Stimulated activated naive CD8-positive, alpha-beta T cell treated with anti-CD3 and anti-CD28 coated beads, Interleukin-15, Interleukin-2, amounts not matched to agents 100 ng/mL and 50 ng/mL, for 24 hours (primary cell): Measurements from ENCODE around the gene FNDC1.
"Not testable (repeated sequence)": the region's sequence is repeated elsewhere in the genome, so short reads cannot be mapped to it uniquely, and the experiment has no call there.

Experiments
- H3K27ac Mint-ChIP-seq: one replicate; pipeline ENCODE4 v1.8.0; 2021; ENCODE audit warnings: mild to moderate bottlenecking, mixed read lengths
- H3K27me3 Mint-ChIP-seq: one replicate; pipeline ENCODE4 v1.8.0; 2021; ENCODE audit warnings: mixed read lengths
- H3K36me3 Mint-ChIP-seq: one replicate; pipeline ENCODE4 v1.8.0; 2021; ENCODE audit warnings: low read depth, mixed read lengths
- H3K4me1 Mint-ChIP-seq: one replicate; pipeline ENCODE4 v1.8.0; 2021; ENCODE audit warnings: low read depth, mixed read lengths
- H3K4me3 Mint-ChIP-seq: one replicate; pipeline ENCODE4 v1.8.0; 2021; ENCODE audit warnings: mild to moderate bottlenecking, mixed read lengths
- H3K9me3 Mint-ChIP-seq: one replicate; pipeline ENCODE4 v1.8.0; 2021; ENCODE audit warnings: mixed read lengths

Gene FNDC1

GRCh38 chr6:159282421-159282820, 113.2 kb downstream of the FNDC1 start:
- Mint-ChIP-seq H3K27me3 (peaks cover 17% of the 10 kb centered on the region), H3K27ac (no peak overlapping the region), H3K4me3 (no peak overlapping the region), H3K4me1 (no peaks in the 10 kb centered on the region), H3K36me3 (no peaks in the 10 kb centered on the region), H3K9me3 (no peaks in the 10 kb centered on the region)

DNA sequence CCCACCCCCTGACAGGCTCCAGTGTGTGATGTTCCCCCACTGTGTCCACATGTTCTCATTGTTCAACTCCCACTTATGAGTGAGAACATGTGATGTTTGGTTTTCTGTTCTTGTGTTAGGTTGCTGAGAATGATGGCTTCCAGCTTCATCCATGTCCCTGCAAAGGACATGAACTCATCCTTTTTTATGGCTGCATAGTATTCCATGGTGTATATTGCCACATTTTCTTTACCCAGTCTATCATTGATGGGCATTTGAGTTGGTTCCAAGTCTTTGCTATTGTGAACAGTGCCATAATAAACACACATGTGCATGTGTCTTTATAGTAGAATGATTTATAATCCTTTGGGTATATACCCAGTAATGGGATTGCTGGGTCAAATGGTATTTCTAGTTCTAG, 115.5 kb downstream of the FNDC1 start:
- peaks cover 25% of the 10 kb centered on the region for H3K27me3 Mint-ChIP-seq
- not testable (repeated sequence) for H3K9me3 Mint-ChIP-seq, H3K36me3 Mint-ChIP-seq, H3K4me3 Mint-ChIP-seq, H3K4me1 Mint-ChIP-seq, H3K27ac Mint-ChIP-seq

GRCh38 chr6:159298840-159299239, 129.6 kb downstream of the FNDC1 start:
- H3K4me3 Mint-ChIP-seq, result no peak overlapping the region
- H3K27ac Mint-ChIP-seq, result no peak overlapping the region
- H3K9me3 Mint-ChIP-seq, result no peaks in the 10 kb centered on the region
- H3K4me1 Mint-ChIP-seq, result no peaks in the 10 kb centered on the region
- peaks cover 32% of the 10 kb centered on the region for H3K27me3 Mint-ChIP-seq
- H3K36me3 Mint-ChIP-seq, result no peaks in the 10 kb centered on the region

- Mint-ChIP-seq H3K27ac (no peak overlapping the region), H3K9me3 (no peaks in the 10 kb centered on the region), H3K36me3 (no peaks in the 10 kb centered on the region), H3K27me3 (peaks cover 32% of the 10 kb centered on the region), H3K4me3 (no peak overlapping the region), H3K4me1 (no peaks in the 10 kb centered on the region)
These were observed 130.4 kb downstream of the FNDC1 start for GRCh38 chr6:159299566-159299965.

DNA sequence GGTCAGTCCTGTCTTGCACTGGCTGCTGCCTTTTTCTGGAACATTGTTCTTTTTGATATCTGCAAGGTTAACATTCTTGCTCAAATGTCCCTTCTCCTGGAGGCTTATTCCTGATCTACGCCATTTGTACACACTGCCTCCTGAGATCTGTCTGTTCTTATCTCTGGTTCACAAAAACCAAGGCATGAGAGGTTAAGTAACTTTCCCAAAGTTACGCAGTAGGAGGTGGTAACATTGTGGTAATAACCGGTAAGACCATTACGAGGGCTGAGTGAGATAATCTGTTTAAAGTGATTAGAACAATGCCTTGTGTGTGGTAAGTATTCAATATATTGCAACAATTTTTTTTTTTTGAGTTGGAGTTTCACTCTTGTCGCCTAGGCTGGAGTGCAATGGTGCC, 132.1 kb downstream of the FNDC1 start:
- Mint-ChIP-seq H3K27me3 (peaks cover 15% of the 10 kb centered on the region), H3K9me3 (no peaks in the 10 kb centered on the region), H3K4me1 (no peaks in the 10 kb centered on the region), H3K36me3 (no peaks in the 10 kb centered on the region), H3K27ac (no peak overlapping the region), H3K4me3 (no peak overlapping the region)

- no peaks in the 10 kb centered on the region for H3K4me1 Mint-ChIP-seq
- H3K9me3 Mint-ChIP-seq, result no peaks in the 10 kb centered on the region
- no peak overlapping the region for H3K27ac Mint-ChIP-seq
- no peaks in the 10 kb centered on the region for H3K36me3 Mint-ChIP-seq
- H3K27me3 Mint-ChIP-seq, result peaks cover 15% of the 10 kb centered on the region
- no peak overlapping the region for H3K4me3 Mint-ChIP-seq
These were observed 132.8 kb downstream of the FNDC1 start for GRCh38 chr6:159301810-159302593.

- H3K36me3 Mint-ChIP-seq, result no peaks in the 10 kb centered on the region
- no peak overlapping the region for H3K4me3 Mint-ChIP-seq
- peaks cover 14% of the 10 kb centered on the region for H3K27me3 Mint-ChIP-seq
- no peak overlapping the region for H3K27ac Mint-ChIP-seq
- no peaks in the 10 kb centered on the region for H3K4me1 Mint-ChIP-seq
- no peaks in the 10 kb centered on the region for H3K9me3 Mint-ChIP-seq
These were observed 133.4 kb downstream of the FNDC1 start for GRCh38 chr6:159302594-159302992.

- Mint-ChIP-seq H3K4me3 (no peak overlapping the region), H3K4me1 (no peaks in the 10 kb centered on the region), H3K27ac (no peak overlapping the region), H3K27me3 (peaks cover 14% of the 10 kb centered on the region), H3K36me3 (no peaks in the 10 kb centered on the region), H3K9me3 (no peaks in the 10 kb centered on the region)
These were observed 134.0 kb downstream of the FNDC1 start for GRCh38 chr6:159303159-159303558.

DNA sequence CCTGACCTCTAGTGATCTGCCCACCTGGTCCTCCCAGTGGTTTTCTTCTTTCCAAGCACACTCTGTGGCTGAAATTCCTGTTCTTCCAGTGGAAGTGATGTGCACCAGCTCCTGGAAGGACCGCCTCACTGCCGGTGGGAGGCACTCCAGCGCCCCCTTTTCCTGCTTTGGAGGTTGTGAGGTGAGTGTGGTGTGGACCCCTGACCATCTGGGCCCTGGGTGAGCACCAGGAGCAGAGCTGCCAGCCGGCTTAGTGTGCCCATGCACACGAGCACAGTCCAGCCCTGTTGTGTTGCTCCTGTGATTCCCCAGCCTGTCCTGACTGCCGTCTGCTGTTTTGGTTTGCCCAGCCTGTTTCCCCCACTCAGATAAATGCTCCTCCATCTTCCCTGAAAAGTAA, 134.6 kb downstream of the FNDC1 start:
- Mint-ChIP-seq H3K27me3 (peaks cover 12% of the 10 kb centered on the region), H3K9me3 (no peaks in the 10 kb centered on the region), H3K4me1 (no peaks in the 10 kb centered on the region), H3K27ac (no peak overlapping the region), H3K36me3 (no peaks in the 10 kb centered on the region), H3K4me3 (no peak overlapping the region)

GRCh38 chr6:159304641-159305040, 135.4 kb downstream of the FNDC1 start:
- Mint-ChIP-seq H3K4me3 (no peak overlapping the region), H3K36me3 (no peaks in the 10 kb centered on the region), H3K27me3 (peaks cover 11% of the 10 kb centered on the region), H3K27ac (no peak overlapping the region), H3K9me3 (no peaks in the 10 kb centered on the region), H3K4me1 (no peaks in the 10 kb centered on the region)

DNA sequence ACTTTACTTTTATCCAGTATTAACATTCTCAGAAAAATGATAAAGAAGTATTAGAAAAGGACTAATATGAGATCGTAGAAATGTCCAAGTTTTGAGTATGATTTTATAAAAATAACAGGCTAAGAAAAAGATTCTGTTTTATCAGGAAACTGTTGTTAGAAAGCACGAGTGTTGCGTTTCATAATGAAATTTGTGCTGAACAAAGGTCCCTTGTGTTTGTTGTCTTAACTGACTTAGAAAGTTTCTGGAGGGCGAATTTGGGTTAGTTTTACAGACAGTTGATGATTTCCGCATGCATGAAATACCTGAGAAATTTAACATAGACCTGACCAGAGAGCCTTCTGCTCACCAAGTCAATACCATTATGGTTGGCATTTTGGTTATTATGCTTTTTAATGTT, 136.0 kb downstream of the FNDC1 start:
- no peak overlapping the region for H3K27ac Mint-ChIP-seq
- no peaks in the 10 kb centered on the region for H3K9me3 Mint-ChIP-seq
- H3K4me1 Mint-ChIP-seq, result no peaks in the 10 kb centered on the region
- H3K27me3 Mint-ChIP-seq, result peaks cover 11% of the 10 kb centered on the region
- H3K4me3 Mint-ChIP-seq, result no peak overlapping the region
- H3K36me3 Mint-ChIP-seq, result no peaks in the 10 kb centered on the region

- no peak overlapping the region for H3K4me3 Mint-ChIP-seq
- H3K4me1 Mint-ChIP-seq, result no peaks in the 10 kb centered on the region
These were observed 136.8 kb downstream of the FNDC1 start for GRCh38 chr6:159305804-159306537.

DNA sequence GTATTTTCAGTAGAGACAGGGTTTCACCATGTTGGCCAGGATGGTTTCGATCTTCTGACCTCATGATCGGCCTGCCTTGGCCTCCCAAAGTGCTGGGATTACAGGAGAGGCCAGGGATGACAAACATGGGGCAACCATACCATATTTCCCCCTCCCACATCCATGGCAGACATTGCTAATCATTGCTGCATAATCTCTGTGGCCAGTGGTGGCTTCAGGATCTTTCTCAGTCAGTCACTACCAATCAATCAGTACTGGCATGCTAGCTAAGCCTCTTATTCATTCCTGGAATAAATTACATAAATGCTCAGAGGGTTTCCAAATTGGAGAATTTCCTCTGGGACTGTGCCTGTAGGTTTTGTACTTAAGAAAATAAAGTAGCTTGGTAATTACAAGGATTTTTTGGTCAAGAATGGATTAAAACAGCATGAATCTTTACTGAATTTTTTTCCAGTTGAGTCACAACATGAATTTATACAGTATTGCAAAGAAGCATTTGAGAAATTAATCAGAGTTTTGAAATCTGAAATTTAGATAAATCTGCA, 138.1 kb downstream of the FNDC1 start:
- Mint-ChIP-seq H3K36me3 (no peaks in the 10 kb centered on the region), H3K4me1 (no peaks in the 10 kb centered on the region), H3K27ac (no peak overlapping the region), H3K4me3 (no peak overlapping the region), H3K27me3 (peaks cover 14% of the 10 kb centered on the region), H3K9me3 (no peaks in the 10 kb centered on the region)

More at GRCh38 chr6:159305804-159306537, 136.8 kb downstream of the FNDC1 start:
- Mint-ChIP-seq H3K27me3 (peaks cover 14% of the 10 kb centered on the region), H3K36me3 (no peaks in the 10 kb centered on the region), H3K27ac (no peak overlapping the region), H3K9me3 (no peaks in the 10 kb centered on the region)

- Mint-ChIP-seq H3K36me3 (no peaks in the 10 kb centered on the region), H3K27ac (no peak overlapping the region), H3K27me3 (peaks cover 14% of the 10 kb centered on the region), H3K4me3 (no peak overlapping the region), H3K9me3 (no peaks in the 10 kb centered on the region), H3K4me1 (no peaks in the 10 kb centered on the region)
These were observed 139.0 kb downstream of the FNDC1 start for GRCh38 chr6:159308198-159308597.

GRCh38 chr6:159309723-159310122, 140.5 kb downstream of the FNDC1 start:
- Mint-ChIP-seq H3K27me3 (peaks cover 8% of the 10 kb centered on the region), H3K36me3 (no peaks in the 10 kb centered on the region), H3K27ac (no peak overlapping the region), H3K9me3 (no peaks in the 10 kb centered on the region), H3K4me3 (no peak overlapping the region), H3K4me1 (no peaks in the 10 kb centered on the region)
